NT2/D1 (cell line): Measurements from ENCODE around the gene PROK2.

Source experiments
- SUZ12 ChIP-seq: IDR thresholded peaks from 2 replicates; pipeline ENCODE4 v1.6.1; 2011; ENCODE audit not compliant: insufficient read length, insufficient read depth; ENCODE audit errors: extremely low read depth
- YY1 ChIP-seq: IDR thresholded peaks from 2 replicates; pipeline ENCODE4 v1.6.1; 2011; ENCODE audit not compliant: insufficient read length, insufficient read depth
- ZNF274 ChIP-seq: IDR thresholded peaks from 2 replicates; pipeline ENCODE4 v1.6.1; 2011; ENCODE audit warnings: mild to moderate bottlenecking, low read depth, low read length

- no peak for TF ChIP-seq YY1
- no peak for TF ChIP-seq ZNF274
- TF ChIP-seq SUZ12, result no peak
Observed at GRCh38 chr3:71821116-71821515, 36.2 kb upstream of the PROK2 start.
